Measurements from ENCODE around the gene FGF8.

The FGF8 gene

DNA sequence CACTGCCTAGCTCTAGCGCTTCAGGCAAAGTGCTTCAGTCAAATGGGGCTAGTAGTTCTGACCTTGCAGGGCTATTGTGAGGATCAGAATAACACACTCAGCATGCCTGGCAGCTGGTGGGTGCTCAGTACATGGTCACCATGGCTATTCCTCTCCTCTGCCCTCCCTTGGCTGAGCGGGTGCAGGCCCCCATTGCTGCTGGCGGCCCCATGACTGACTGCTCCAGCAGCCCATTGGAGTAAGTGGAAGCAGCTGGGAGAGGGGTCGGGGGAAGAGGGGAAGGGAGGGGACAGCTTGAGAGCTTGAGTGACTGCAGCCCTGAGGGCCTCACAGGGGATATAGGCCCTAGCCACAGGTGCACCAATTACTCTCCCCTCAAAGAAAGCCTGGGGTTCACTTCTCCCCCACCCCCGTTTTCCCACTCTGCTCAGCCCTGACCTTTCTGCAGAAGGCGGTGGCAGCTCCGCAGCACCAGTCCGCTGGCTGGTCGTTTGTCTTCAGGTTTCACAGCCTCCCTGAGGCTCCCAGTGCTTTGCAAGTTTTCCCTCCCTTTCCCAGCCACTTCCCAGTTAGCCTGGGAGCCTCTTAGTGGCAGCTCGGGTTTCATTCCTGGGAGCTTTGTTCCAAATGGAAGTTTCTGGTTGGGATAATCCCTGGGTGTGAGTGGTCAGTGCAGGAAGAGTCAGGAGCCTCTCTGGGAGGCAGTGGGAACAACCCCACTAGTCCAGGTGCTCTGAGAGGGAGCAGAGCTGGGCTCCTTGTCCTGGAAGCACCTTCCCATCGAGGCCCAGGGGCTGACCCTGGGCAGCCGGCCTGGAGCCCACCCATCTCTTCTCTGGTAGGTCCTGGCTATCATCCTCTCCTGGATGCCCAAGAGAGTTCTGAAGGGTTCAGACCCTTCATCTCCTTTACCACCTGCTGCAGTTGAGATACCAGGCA is 16.3 kb downstream of the FGF8 start:
- 39 to 45% methylated on average over 12 of the region's 12 CpGs for WGBS, 2 experiments
- Histone ChIP-seq H3K27me3 (ENCODE audit: control insufficient read depth, insufficient read depth, low read length, poor library complexity, severe bottlenecking) (peaks cover 3% of the 10 kb centered on the region), H3K4me1 (ENCODE audit: control insufficient read depth, insufficient read depth, low read length) (peaks cover 15% of the 10 kb centered on the region), H3K9me3 (ENCODE audit: control insufficient read depth, low read length) (no peaks in the 10 kb centered on the region), H3K4me3 (ENCODE audit: insufficient read depth, low read depth, low read length) (no peak overlapping the region), H3K36me3 (ENCODE audit: control insufficient read depth, insufficient read depth, low read length) (no peaks in the 10 kb centered on the region), H3K27ac (ENCODE audit: insufficient read depth, low read depth, low read length, poor library complexity, severe bottlenecking) (peak overlapping the region; percentile 23)

DNA sequence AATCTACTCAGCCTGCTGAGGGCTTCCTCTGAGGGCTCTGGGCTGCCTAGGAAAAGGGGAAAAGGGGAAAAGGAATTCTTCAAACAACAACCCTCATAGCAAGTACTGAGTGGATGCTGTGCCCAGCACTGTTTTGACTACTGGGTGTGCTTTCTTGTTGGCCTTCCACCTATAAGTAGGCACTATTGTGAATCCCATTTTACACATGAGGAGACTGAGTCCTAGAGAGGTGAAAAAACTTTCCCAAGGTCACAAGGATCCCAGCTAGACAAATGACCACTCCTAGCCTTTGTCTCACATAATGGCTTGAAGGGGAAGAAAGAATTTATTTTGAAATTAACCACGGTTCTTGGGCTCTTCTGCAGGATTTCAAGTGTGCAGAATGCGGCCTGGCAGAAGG is 17.1 kb downstream of the FGF8 start:
- H3K27ac ChIP-seq (ENCODE audit: insufficient read depth, low read depth, low read length, poor library complexity, severe bottlenecking), result no peak overlapping the region
- no peaks in the 10 kb centered on the region for H3K9me3 ChIP-seq (ENCODE audit: control insufficient read depth, low read length)
- peaks cover 3% of the 10 kb centered on the region for H3K27me3 ChIP-seq (ENCODE audit: control insufficient read depth, insufficient read depth, low read length, poor library complexity, severe bottlenecking)
- peaks cover 15% of the 10 kb centered on the region for H3K4me1 ChIP-seq (ENCODE audit: control insufficient read depth, insufficient read depth, low read length)
- 90 to 96% methylated on average over 2 of the region's 2 CpGs for WGBS, 2 experiments
- H3K36me3 ChIP-seq (ENCODE audit: control insufficient read depth, insufficient read depth, low read length), result no peaks in the 10 kb centered on the region
- no peak overlapping the region for H3K4me3 ChIP-seq (ENCODE audit: insufficient read depth, low read depth, low read length)

DNA sequence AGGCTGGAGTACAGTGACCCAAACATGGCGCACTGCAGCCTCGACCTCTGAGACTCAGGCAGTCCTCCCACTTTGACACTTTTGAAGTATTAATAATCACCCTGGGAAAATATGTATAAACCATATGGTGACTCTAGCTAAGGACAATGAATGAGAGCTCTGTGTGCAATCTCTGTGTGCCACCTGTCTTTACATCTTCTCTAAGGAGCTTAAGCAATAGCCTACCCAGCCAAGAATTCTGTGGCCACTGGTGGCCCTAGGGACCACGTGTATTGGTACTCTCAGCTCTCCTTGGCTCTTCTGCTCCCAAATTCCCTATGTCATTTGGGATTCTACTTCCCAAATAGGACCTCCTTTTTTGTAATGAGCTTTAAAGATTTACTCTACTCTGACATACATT is 23.7 kb downstream of the FGF8 start:
- H3K27me3 ChIP-seq (ENCODE audit: control insufficient read depth, insufficient read depth, low read length, poor library complexity, severe bottlenecking), result peaks cover 4% of the 10 kb centered on the region
- no peak overlapping the region for H3K4me3 ChIP-seq (ENCODE audit: insufficient read depth, low read depth, low read length)
- no peak overlapping the region for H3K27ac ChIP-seq (ENCODE audit: insufficient read depth, low read depth, low read length, poor library complexity, severe bottlenecking)
- H3K9me3 ChIP-seq (ENCODE audit: control insufficient read depth, low read length), result no peaks in the 10 kb centered on the region
- H3K36me3 ChIP-seq (ENCODE audit: control insufficient read depth, insufficient read depth, low read length), result no peaks in the 10 kb centered on the region
- 88 to 90% methylated on average over 3 of the region's 3 CpGs for WGBS, 2 experiments
- peaks cover 16% of the 10 kb centered on the region for H3K4me1 ChIP-seq (ENCODE audit: control insufficient read depth, insufficient read depth, low read length)

DNA sequence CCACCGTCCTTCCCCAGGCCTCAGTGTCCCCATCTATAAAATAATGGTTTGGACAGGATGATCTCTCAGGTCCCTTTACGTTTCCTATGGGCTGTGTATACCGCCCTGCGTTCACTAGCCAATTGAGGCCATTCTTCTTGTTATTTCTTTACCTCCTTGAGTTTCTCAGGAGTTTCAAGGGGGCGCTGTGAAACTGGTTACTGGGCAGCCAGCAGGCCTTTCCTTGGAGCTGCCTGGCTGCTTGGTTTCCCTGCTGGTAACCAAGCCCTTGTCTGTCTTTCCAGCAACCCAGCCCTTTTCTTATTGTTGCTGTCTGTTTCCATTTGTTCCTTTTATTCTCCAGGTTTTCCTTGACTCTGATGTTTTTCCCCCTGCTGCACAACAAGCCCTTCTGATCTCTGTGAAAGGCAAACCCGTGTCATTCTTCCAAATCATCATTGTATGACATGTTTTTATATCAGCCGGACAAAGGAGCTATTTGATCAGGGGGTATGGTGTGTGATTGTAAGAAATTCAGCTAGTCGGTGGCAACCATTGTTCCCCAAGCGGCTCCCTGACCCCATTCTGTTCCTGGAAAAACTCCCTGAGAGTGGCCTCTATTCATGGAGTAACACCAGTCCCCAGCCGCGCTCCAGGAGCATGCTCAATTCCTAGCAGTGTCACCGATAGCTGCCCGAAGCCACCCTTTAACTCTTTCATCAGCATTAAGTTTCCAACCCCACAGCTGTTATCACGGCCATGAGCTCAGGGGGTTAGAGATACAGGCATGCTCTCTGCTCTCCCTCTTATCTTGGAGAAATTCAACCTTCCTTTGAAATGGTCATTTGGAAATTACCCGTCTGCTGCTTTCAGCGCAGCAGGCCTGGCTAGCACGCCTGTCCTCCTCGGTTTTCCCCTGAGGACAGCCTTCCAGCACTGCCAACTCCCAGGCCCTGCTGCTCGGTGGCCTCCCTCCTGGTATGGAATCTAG is 26.6 kb downstream of the FGF8 start:
- peak overlapping the region; percentile 1 for H3K27ac ChIP-seq (ENCODE audit: insufficient read depth, low read depth, low read length, poor library complexity, severe bottlenecking)
- 42 to 47% methylated on average over 19 of the region's 19 CpGs for WGBS, 2 experiments

DNA sequence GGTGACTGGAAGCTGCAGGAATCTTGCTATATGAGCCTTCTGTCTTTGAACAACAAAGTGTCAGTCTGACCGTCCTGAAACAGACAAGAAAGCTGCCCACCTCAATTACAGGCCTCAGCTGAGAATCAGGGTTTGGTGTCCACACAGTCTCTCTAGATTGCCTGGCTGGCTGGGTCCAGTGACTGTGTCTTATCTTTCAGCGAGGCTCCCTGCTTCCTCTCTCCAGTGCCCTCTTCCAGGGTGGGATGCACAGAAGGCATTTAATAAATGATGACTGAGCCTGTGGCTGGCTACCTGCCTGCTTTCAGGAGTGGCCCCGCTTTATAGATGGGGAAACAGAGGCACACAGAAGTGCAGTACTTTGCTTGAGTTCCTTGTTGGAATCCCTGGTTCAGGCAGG is 27.4 kb downstream of the FGF8 start:
- H3K9me3 ChIP-seq (ENCODE audit: control insufficient read depth, low read length), result no peaks in the 10 kb centered on the region
- 82% methylated on average over 3 of the region's 3 CpGs for WGBS, 2 experiments
- peaks cover 4% of the 10 kb centered on the region for H3K27me3 ChIP-seq (ENCODE audit: control insufficient read depth, insufficient read depth, low read length, poor library complexity, severe bottlenecking)
- no peaks in the 10 kb centered on the region for H3K36me3 ChIP-seq (ENCODE audit: control insufficient read depth, insufficient read depth, low read length)
- H3K4me3 ChIP-seq (ENCODE audit: insufficient read depth, low read depth, low read length), result no peak overlapping the region
- H3K27ac ChIP-seq (ENCODE audit: insufficient read depth, low read depth, low read length, poor library complexity, severe bottlenecking), result no peak overlapping the region
- H3K4me1 ChIP-seq (ENCODE audit: control insufficient read depth, insufficient read depth, low read length), result peaks cover 16% of the 10 kb centered on the region

More for the DNA sequence above, 26.6 kb downstream of the FGF8 start:
- H3K36me3 ChIP-seq (ENCODE audit: control insufficient read depth, insufficient read depth, low read length), result no peaks in the 10 kb centered on the region
- H3K4me1 ChIP-seq (ENCODE audit: control insufficient read depth, insufficient read depth, low read length), result peaks cover 16% of the 10 kb centered on the region
- no peaks in the 10 kb centered on the region for H3K9me3 ChIP-seq (ENCODE audit: control insufficient read depth, low read length)
- no peak overlapping the region for H3K4me3 ChIP-seq (ENCODE audit: insufficient read depth, low read depth, low read length)
- peaks cover 4% of the 10 kb centered on the region for H3K27me3 ChIP-seq (ENCODE audit: control insufficient read depth, insufficient read depth, low read length, poor library complexity, severe bottlenecking)

DNA sequence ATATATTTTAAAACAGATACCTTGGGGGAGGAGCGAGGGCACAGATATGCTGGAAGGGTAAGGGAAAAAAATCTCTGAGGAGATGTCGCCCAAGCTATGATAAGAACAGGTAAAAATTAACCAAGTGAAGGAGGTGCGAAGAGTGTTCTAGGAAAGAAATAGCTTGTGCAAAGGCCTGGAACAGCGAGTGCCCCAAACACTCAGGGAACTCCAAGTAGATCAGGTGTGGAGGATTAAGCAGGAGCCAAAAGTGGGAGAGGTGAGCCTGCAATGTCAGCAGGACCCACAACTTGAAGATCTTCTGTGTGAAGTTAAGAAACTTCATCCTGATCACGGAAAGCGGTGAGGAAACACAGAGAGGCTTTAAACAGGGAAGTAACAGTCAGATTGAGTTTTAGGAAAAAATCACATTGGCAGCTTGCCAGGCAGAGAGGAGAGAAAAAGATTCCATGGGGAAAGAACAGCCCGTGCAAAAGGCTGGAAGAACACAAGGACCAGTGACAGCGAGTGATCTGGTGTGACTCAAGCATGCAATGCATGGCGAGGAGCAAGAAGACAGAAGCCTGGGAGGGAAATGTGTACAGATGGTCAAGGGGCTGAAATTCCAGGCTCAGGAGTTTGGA is 30.7 kb downstream of the FGF8 start:
- Histone ChIP-seq H3K27me3 (ENCODE audit: control insufficient read depth, insufficient read depth, low read length, poor library complexity, severe bottlenecking) (no peaks in the 10 kb centered on the region), H3K36me3 (ENCODE audit: control insufficient read depth, insufficient read depth, low read length) (no peaks in the 10 kb centered on the region), H3K27ac (ENCODE audit: insufficient read depth, low read depth, low read length, poor library complexity, severe bottlenecking) (no peak overlapping the region), H3K9me3 (ENCODE audit: control insufficient read depth, low read length) (no peaks in the 10 kb centered on the region), H3K4me3 (ENCODE audit: insufficient read depth, low read depth, low read length) (no peak overlapping the region), H3K4me1 (ENCODE audit: control insufficient read depth, insufficient read depth, low read length) (peaks cover 16% of the 10 kb centered on the region)
- 93% methylated on average over 9 of the region's 9 CpGs for WGBS, 2 experiments

DNA sequence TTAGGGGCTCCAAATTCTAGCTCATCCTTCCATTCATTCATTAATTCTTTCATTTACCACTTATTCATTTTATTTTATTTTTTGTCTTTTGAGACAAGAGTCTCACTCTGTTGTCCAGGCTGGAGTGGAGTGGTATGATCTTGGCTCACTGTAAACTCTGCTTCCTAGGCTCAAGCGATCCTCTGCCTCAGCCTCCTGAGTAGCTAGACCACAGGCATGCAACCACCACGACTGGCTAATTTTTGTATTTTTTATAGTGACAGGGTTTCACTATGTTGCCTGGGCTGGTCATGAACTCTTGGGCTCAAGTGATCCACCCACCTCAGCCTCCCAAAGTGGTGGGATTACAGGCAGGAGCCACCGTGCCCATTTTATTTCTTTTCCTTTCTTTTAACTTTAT is 31.6 kb downstream of the FGF8 start:
- Histone ChIP-seq H3K4me1 (ENCODE audit: control insufficient read depth, insufficient read depth, low read length) (peaks cover 11% of the 10 kb centered on the region), H3K27me3 (ENCODE audit: control insufficient read depth, insufficient read depth, low read length, poor library complexity, severe bottlenecking) (no peaks in the 10 kb centered on the region), H3K9me3 (ENCODE audit: control insufficient read depth, low read length) (no peaks in the 10 kb centered on the region), H3K4me3 (ENCODE audit: insufficient read depth, low read depth, low read length) (no peak overlapping the region), H3K27ac (ENCODE audit: insufficient read depth, low read depth, low read length, poor library complexity, severe bottlenecking) (no peak overlapping the region), H3K36me3 (ENCODE audit: control insufficient read depth, insufficient read depth, low read length) (no peaks in the 10 kb centered on the region)
- WGBS, 2 experiments, result 84 to 96% methylated on average over 3 of the region's 3 CpGs

DNA sequence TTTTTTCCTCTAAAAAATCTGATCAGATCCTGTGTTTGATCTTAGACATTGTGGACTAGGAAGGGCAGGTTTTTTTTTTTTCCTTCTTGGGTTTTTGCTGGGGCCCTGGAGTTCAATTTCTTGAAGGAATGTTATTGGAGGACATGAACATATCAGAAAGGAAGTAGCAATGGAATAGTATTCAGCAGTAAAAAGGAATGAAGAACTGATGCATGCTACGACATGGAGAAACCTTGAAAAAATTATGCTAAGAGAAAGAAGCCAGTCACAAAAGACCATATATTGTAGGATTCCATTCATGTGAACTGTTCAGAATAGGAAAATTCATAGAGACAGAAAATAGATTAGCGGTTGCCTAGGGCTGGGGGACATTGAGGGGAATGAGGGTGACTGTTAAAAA is 34.0 kb downstream of the FGF8 start:
- H3K27me3 ChIP-seq (ENCODE audit: control insufficient read depth, insufficient read depth, low read length, poor library complexity, severe bottlenecking), result no peaks in the 10 kb centered on the region
- peaks cover under 1% of the 10 kb centered on the region for H3K4me1 ChIP-seq (ENCODE audit: control insufficient read depth, insufficient read depth, low read length)
- 47 to 50% methylated on average over 2 of the region's 2 CpGs for WGBS, 2 experiments
- H3K36me3 ChIP-seq (ENCODE audit: control insufficient read depth, insufficient read depth, low read length), result no peaks in the 10 kb centered on the region
- H3K4me3 ChIP-seq (ENCODE audit: insufficient read depth, low read depth, low read length), result no peak overlapping the region
- H3K9me3 ChIP-seq (ENCODE audit: control insufficient read depth, low read length), result no peaks in the 10 kb centered on the region
- no peak overlapping the region for H3K27ac ChIP-seq (ENCODE audit: insufficient read depth, low read depth, low read length, poor library complexity, severe bottlenecking)

DNA sequence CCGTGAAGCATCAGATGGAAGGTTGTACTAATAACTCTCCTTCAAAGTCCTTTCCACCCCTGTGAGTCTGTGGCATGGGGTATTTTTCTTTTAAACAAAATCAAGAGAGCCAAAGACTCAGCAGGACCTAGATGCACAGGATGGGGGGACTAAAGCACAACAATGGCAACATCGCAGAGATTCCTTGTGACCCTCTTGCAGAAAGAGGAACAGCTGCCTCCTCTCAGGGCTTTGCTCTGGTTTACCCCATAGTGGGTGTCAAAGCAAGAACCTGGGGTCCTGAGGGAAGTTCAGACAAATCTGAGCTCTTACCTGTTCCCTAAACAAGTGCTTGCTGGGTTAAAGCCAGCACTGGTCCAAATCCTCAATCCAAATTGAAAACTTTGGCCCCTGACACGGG is 39.2 kb downstream of the FGF8 start:
- Histone ChIP-seq H3K4me3 (ENCODE audit: insufficient read depth, low read depth, low read length) (no peak overlapping the region), H3K27ac (ENCODE audit: insufficient read depth, low read depth, low read length, poor library complexity, severe bottlenecking) (peak overlapping the region; percentile 63), H3K4me1 (ENCODE audit: control insufficient read depth, insufficient read depth, low read length) (peaks cover 17% of the 10 kb centered on the region), H3K9me3 (ENCODE audit: control insufficient read depth, low read length) (no peaks in the 10 kb centered on the region), H3K27me3 (ENCODE audit: control insufficient read depth, insufficient read depth, low read length, poor library complexity, severe bottlenecking) (no peaks in the 10 kb centered on the region), H3K36me3 (ENCODE audit: control insufficient read depth, insufficient read depth, low read length) (no peaks in the 10 kb centered on the region)
- 40 to 41% methylated on average over 2 to 3 of the region's 3 CpGs for WGBS, 2 experiments

Data from ectodermal cell (in vitro differentiated cells).